ENCODE measurements around the gene FTHL17.

GRCh38 chrX:31057291-31057690 lies 14.6 kb downstream of the FTHL17 start:
- no peak for TF ChIP-seq CTCF (IDR thresholded peaks at IDR 0.05)
- no peak for TF ChIP-seq EP300 (IDR thresholded peaks at IDR 0.05)
- no peak for TF ChIP-seq POLR2A (IDR thresholded peaks at IDR 0.05)
